NCI-H1436 treated with DMSO at 0.1 percent for 48 hours (cell line): Measurements from ENCODE around the gene WBP2.

Experiments used
- DNase-seq: peaks from one replicate; lab custom pipeline; 2025; lab: John Stamatoyannopoulos, UW

WBP2 gene

GRCh38 chr17:75855310-75856061, at the start of gene WBP2:
Gene WBP2, minus strand, starts transcription at chr17:75855335. Its CDS starts 38 bp downstream, at chr17:75855297.
- DNase-seq = peak; percentile 100

DNA sequence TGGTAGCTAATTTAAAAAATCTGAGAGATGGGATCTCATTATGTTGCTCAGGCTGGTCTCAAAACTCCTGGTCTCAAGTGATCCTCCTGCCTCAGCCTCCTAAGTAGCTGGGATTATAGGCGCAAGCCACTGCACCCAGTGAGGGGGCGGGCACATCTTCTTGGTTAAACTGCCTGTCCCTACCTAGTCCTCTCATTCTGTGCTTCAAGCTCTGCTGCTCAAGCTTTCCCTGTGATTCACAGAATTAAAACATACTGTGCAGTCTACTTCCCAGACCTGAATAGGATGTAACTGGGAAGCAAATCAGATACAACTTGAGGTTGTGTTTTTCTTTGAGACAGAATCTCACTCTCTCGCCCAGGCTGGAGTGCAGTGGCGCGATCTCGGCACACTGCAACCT, 47.3 kb upstream of the WBP2 start:
- DNase-seq = no peak

DNA sequence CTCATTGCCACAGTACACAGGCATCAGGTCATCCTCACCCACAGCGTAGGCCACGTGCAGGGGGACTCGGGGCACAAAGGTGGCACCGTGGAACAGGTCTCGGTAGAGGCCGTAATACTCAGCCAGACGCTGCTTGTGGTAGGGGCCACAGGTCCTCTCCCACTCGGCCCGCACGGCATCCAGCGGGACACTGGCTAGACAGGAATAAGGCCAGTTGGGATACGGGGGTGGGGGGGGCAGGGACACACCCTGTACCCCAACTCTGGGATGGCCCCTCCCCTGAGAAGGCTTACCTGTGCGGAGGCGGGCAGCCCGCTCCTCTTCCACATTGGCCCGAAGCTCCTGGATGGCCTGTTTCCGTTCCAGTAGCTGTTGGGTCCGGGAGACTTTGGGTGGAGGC, 46.6 kb upstream of the WBP2 start:
- DNase-seq = no peak

DNA sequence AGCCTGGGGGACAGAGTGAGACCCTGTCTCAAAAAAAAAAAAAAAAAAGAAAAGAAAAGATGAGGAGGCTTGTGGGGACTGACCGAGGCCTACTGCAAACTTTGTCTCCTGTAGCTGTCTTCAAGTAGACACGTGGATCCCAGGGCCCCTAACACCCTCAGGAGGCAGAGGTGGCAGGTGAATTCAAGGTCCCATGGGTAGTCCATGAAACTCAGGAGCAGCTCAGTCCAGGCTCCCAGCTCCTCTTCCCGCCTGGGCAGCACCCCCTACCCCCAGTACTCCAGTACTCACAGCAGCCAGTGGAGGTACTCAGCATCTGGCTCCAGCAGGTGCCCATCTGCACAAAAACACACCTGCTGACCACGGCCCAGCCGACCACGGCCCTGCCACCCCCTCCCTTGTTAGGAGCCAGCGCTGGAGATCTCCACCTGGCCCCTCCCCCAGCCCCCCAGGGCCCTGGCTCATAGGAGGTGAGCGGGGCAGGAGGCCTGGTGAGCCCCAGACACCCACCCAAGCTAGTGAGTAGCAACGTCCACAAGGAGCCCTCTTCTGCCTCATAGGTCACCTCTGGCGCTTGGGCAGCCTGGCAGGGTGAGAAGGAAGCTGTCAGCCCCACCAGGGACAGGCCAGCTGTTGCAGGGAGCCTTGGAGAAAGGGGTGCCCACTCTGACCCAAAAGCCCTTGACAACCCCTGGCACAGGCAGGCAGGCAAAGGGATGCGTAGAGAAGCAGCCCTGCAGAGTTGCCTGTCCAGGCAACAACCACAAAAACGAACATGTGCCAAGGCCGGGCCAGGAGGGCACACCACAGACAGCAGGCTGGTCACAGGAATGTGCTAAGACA, 45.8 kb upstream of the WBP2 start:
- DNase-seq = no peak

DNA sequence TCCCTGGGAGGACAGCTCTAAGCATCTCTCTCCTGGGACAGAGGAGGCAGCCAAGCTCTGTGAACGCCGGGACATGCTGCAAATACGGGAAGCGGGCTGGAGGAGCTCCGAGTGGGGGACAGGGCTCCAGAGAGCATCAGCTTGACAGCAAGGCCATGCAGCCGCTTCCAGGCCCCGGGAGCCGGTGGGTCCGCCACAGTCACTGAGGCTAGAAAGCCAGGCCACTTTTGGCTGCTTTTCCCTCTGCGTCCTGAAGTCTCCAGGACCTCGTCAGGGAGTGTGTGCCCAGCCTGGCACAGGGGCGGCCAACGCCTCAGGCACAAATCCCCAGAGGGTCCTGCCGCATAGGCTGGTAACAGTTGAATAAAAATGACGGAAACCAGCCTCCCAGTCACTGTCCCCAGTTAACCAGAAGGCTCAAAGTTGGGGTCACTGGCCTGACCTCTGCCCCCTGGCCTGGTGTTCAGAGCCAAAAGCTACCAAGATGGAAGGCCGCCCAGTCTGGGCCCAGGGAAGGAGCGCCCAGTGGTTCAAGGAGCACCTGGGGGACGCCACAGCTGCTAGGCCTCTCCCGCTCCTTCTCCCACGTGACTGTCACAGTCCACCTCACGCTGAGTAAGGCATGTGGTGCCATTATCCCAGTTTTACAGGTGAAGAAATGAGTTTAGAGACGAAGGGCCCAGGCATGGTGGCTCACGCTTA, 44.8 kb upstream of the WBP2 start:
- DNase-seq = no peak

DNA sequence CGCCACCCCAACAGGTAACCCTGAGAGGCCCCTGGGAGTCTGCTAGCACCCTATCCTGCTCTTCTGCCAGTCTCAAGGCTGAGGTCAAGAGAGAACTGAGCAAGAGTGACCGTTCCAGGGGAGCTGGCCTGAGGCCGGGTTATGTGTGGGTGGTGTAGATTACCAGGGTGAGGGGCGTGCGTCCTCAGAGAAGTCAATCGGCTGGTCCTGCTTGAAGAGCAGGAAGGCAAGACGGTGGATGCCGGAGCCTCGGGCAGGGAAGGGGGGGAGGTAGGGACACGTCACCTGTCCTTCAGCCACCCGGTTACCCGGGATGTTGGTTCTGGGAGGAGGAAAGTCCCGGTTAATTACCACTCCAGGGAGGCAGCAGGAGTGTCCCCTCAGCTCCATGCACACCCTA, 44.2 kb upstream of the WBP2 start:
- DNase-seq = no peak

DNA sequence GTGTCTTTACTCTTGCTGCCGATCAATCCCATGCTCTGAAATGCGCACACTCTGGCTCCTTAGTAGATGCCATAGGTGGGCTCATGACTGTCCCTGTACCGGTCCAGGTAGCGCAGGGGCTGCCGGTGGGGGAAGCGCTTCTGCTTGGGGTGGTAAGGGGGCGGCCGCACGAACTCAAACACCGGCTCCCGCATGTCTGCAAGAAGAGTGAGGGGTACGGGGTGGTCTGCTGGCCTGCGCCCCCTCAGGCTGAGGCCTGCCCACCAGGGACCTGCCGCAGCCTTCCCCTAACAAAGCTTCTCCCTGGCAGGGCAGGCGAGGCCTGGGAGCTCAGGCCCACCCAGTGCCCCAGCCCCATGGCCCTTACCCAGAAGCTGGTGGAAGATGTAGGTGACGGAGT, 43.7 kb upstream of the WBP2 start:
- no peak for DNase-seq

- no peak for DNase-seq
These were observed 42.9 kb upstream of the WBP2 start for GRCh38 chr17:75898065-75898464.

DNA sequence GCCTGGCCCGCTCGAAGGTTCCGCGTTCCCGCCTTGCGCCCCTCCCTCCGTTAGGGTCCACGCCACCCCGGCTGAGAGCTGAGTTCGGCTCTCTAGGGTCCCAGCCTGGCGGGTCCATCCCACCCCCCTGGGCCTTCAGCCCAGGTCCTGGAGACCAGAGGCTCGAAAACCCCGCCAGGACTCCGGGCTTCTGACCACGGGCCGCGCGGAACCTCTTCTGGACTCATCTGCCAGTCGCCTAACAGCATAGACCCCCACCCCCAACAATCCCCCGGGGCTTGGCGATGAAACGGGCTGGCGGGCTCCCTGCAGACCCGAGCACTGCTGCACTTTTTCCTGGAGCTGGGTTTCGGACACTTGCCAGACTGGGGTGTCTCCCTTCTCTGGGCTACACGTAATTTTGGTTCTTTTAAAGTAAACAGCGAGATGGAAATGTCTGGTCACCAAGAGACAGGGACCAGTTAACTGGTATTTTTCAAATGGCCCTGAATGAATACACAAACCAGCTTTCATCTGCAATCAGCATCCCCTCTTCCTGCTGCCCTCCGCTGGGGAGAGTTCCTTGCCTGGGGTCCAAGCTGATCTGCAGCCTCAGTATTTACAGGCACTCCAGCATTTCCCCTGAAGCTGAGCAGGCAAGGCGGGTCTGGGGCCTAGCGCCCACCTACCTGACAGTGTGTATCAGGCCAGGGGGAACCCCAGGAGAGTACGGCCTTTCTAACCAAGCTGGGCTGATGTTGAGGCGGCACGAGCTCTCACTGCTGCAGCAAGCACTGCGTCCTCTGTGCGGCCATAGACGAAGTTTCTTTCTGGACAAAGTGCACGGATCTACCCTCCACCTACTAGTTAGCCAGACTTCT, 42.3 kb upstream of the WBP2 start:
- no peak for DNase-seq

DNA sequence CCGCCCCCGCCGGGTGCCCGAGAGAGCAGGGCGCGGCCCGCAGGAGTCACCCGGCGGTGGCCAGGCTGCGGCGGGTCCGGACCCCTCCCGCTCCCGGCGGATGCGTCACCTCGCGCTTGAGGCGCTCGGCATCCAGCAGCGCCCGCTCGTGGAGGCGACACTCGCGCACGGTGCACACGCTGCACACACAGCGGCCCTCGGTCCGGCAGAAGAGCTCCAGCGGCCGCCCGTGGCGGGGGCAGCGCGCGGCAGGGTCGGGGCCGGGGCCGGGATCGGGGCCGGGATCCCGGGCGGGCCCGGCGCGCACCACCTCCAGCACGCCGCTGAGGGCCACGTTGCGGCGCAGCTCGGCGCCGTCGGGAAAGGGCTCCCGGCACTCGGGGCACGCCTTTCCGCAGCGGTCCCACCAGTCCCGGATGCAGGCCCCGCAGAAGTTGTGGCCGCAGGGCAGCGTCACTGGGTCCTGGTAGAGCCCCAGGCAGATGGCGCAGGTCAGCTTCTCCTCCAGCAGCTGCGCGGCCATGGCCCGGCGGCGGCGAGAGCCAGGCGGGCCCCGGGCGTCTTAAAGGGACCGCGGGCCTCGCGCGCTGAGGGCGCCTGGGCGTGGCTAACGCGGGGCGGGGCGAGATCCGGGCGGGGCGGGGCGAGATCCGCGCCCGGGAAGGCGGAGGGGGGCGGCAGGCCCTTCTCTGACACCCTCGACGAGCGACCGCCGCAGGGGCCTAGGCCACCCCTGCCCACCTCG, 41.5 kb upstream of the WBP2 start, which contains the start of gene TRIM65:
Gene TRIM65, minus strand, starts transcription at position 537 of the 745 bp plus-strand sequence. Its CDS starts 14 bp downstream, at position 523.
- DNase-seq = no peak

DNA sequence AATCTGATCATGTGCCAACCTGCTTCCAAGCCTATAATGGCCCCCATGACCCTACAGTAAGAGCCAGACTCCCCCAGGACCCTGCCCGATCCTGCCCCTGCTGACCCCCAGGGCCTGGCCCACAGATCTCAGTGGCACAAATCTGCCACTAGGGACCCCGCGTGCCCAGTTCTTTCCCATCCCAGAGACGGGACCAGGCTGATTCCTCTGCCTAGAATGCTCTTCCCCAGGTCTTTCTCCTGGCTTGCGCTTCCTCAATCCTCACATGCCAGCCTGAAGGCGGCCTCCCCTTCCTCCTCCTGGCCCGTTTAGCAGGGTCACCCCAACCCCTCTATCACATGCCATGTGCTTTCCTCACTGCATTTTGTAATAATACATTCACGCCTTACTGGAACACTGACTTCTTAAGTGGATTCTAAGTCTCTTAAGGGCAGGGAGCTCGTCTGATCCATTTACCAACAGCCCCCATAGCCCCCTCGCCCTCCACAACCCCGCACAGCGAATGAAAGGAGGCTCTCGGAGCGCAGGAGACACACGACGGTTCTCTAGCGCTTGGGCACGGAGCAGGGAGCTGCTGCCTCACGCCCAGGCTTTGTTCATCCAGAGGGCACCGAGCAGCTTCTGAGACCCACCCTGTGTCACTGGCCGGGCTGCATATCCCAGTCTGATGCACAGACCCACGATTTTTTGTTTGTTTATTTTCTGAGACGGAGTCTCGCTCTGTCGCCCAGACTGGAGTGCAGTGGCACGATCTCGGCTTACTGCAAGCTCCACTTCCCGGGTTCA, 40.4 kb upstream of the WBP2 start:
- DNase-seq = no peak

DNA sequence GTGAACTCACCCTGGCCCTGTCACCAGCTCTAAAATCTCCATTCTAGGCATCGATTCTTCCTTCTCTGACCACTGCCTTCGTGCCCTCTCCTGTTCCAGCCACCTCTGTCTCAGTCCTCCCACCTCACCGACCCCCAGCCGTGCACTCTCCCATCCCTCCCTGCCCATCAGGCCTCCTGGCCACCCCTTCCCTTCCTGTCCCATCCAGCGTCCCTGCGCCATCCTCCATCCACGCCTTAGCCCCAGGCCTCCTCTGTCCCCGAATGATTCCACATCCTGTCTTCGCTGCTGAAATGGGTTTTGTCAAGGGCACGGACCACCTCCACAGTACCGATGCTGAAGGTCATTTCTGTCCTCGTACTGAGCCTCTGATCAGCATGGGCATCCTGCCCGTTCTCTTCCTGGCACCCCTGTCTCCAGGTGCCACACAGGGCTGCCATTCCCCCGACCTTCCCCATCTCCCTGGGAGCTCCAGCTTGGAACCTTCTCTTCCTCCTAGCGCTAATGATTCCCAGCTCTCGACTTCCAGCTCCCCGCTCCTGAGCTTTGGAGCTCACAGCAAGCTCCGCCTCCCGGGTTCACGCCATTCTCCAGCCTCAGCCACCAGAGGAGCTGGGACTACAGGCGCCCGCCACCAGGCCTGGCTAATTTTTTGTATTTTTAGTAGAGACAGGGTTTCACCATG, 39.1 kb upstream of the WBP2 start:
- DNase-seq = no peak

- DNase-seq = no peak
These were observed 38.3 kb upstream of the WBP2 start for GRCh38 chr17:75893305-75894048.

DNA sequence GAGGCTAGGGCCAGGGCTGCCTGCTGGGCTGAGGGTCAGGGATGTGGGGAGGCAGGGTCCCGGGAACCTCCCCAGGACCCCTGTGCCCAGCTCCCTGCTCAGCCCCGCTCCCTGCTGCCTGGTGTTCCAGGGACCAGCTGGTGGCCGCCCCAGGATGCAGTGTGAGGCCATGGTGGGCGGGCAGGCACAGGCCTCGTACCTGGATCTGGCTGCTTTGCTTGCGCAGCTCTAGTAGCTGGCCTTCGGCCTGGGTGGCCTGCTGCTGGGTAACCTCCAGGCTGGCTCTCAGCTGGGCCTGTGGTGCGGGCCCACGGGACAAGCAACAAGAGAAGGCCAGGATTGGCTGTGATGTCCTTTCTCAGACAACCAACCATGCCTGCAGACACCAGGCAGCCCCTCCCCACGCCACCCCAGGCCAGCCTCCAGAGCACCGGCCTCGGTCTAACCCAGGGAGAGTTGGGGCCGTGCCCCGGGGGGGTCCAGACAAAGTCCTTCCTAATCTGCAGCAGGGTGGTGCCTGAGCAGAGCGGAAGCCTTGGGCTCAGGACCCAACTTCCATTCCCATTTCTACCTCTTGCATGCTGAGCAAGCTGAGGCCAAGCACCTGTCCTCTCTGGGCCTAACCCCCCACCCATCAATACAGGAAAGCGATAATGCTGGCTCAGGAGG, 37.6 kb upstream of the WBP2 start:
- no peak for DNase-seq

DNA sequence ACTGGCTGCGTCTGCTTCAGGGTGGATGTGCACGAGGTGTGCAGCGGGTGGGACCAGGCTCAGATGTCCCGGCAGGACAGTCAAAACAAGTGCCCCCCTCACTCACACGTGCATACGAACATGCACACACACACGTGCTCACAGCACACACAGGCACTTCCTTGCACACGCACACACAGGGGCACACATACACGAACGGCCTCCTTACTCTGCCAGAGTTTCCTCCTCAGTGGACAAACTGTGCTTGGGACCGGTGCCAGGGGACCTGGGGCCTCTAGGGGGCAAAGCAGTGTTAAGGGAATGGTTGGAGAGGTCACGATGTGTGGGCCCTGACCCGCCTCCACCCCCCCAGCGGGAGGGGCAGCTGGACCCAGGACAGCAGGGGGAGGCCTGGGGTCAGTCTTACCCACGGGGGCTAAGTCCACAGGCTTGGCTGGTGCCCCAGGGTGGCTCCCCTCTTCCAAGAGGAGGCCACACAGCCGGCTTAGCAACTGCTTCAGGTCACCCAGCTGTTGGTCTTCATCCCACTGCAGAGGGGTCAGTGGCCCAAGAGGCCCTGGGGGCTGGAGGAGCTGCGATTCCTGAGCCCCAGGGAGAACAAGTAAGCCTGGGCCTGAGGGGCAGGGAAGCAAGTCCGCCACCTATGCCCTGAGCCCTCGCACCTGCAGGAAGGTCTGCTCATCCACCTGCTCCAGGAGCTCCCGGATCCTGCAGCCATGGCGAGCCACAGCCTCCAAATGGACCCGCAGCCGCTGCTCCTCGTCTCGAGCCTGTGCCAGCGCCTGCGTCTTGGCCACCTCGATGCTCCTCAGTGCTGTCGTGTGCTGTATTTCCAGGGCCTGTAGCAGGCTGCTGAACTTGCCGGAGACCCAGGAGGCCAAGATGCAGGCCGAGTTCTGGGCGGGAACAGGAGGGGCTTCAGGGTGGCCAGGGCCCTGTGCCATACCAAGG, 36.7 kb upstream of the WBP2 start:
- DNase-seq = no peak

- DNase-seq = no peak
These were observed 36.0 kb upstream of the WBP2 start for GRCh38 chr17:75891022-75891604.

- DNase-seq = no peak
These were observed 34.3 kb upstream of the WBP2 start for GRCh38 chr17:75889454-75889853.
